HL-60 (cell line): Measurements from ENCODE around the gene VEGFB.

Experiments used
- DNase-seq, 2 experiments: peaks; one replicate each; pipeline ENCODE4 v3.0.0-alpha.2; 2010 to 2020; ENCODE audit warnings: low read depth in 1 of 2, low spot score in 1 of 2
- H3K27ac ChIP-seq: fragments of 250-450 bp; sonication (Bioruptor Pico); replicated peaks from 2 replicates; pipeline ENCODE4 v1.5.1; 2020; ENCODE audit warnings: mild to moderate bottlenecking, moderate library complexity
- H3K27me3 ChIP-seq: fragments of 250-450 bp; sonication (Bioruptor Pico); 2 replicates; pipeline ENCODE4 v1.5.1; 2021; ENCODE audit warnings: mild to moderate bottlenecking, moderate library complexity; ENCODE audit not compliant: insufficient read depth, poor library complexity, severe bottlenecking
- H3K4me3 ChIP-seq: replicated peaks from 2 replicates; pipeline ENCODE4 v1.5.1; 2011; ENCODE audit warnings: mild to moderate bottlenecking, control low read depth, low read length; ENCODE audit not compliant: insufficient read depth
- GABPA ChIP-seq: IDR thresholded peaks from 2 replicates; pipeline ENCODE4 v1.6.1; 2012; ENCODE audit warnings: low read depth
- POLR2AphosphoS5 ChIP-seq: IDR thresholded peaks from 2 replicates; pipeline ENCODE4 v1.6.1; 2012; ENCODE audit warnings: low read depth
- SPI1 ChIP-seq: IDR thresholded peaks from 2 replicates; pipeline ENCODE4 v1.6.1; 2012; ENCODE audit warnings: low read depth, mild to moderate bottlenecking, borderline replicate concordance
- TF ChIP-seq, protein P1 (sequence below): IDR thresholded peaks from 2 replicates; pipeline ENCODE4 v1.6.1; 2012; ENCODE audit warnings: low read depth; ENCODE audit not compliant: insufficient replicate concordance
- TF ChIP-seq, protein P2 (sequence below): IDR thresholded peaks from one replicate; pipeline ENCODE4 v1.5.1; 2011; ENCODE audit warnings: low read length, control low read depth, inconsistent platforms; ENCODE audit not compliant: insufficient read depth

VEGFB gene

DNA sequence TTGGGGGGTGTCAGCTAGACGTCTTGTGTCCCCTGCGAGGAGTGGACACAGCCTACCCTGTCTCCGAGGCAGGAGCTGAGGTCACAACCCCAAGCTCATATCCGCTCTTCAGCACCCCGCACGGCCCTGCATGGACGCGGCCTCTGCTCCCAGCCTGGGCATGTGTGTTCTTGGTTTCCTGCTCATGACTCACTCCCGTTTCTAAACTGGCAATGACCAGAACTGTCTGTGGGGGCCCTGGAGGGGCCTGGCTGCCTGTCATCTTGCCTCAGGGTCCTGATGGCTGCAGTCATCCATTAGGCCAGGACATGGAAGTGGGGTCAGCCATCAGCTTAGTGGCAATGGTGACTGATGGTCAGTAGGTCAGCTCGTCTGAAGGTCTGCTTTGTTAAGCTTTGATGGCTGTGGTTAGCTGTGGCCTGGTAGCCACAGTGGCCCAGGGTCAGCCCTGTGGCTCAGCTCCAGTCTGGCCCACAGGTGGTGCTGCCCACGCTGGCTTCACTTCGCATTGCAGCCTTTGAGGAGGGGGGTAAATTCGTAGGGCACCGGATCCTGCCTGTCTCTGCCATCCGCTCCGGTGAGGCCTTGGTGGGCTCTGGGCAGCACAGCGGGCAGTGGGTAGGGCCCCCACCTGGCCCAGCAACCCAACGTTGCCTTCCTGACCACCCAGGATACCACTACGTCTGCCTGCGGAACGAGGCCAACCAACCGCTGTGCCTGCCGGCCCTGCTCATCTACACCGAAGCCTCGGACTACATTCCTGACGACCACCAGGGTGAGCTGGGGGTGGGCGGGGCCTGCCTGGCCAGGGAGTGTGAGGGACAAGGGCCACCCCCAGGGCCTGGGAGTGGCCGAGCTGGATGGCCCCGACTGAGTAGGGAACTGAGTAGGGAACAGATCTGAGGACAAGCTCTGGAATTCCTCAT, 28.9 kb downstream of the VEGFB start:
- TF ChIP-seq SPI1: no peak
- TF ChIP-seq GABPA: no peak
- TF ChIP-seq, protein P1, sequence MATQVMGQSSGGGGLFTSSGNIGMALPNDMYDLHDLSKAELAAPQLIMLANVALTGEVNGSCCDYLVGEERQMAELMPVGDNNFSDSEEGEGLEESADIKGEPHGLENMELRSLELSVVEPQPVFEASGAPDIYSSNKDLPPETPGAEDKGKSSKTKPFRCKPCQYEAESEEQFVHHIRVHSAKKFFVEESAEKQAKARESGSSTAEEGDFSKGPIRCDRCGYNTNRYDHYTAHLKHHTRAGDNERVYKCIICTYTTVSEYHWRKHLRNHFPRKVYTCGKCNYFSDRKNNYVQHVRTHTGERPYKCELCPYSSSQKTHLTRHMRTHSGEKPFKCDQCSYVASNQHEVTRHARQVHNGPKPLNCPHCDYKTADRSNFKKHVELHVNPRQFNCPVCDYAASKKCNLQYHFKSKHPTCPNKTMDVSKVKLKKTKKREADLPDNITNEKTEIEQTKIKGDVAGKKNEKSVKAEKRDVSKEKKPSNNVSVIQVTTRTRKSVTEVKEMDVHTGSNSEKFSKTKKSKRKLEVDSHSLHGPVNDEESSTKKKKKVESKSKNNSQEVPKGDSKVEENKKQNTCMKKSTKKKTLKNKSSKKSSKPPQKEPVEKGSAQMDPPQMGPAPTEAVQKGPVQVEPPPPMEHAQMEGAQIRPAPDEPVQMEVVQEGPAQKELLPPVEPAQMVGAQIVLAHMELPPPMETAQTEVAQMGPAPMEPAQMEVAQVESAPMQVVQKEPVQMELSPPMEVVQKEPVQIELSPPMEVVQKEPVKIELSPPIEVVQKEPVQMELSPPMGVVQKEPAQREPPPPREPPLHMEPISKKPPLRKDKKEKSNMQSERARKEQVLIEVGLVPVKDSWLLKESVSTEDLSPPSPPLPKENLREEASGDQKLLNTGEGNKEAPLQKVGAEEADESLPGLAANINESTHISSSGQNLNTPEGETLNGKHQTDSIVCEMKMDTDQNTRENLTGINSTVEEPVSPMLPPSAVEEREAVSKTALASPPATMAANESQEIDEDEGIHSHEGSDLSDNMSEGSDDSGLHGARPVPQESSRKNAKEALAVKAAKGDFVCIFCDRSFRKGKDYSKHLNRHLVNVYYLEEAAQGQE: no peak
- TF ChIP-seq, protein P2, sequence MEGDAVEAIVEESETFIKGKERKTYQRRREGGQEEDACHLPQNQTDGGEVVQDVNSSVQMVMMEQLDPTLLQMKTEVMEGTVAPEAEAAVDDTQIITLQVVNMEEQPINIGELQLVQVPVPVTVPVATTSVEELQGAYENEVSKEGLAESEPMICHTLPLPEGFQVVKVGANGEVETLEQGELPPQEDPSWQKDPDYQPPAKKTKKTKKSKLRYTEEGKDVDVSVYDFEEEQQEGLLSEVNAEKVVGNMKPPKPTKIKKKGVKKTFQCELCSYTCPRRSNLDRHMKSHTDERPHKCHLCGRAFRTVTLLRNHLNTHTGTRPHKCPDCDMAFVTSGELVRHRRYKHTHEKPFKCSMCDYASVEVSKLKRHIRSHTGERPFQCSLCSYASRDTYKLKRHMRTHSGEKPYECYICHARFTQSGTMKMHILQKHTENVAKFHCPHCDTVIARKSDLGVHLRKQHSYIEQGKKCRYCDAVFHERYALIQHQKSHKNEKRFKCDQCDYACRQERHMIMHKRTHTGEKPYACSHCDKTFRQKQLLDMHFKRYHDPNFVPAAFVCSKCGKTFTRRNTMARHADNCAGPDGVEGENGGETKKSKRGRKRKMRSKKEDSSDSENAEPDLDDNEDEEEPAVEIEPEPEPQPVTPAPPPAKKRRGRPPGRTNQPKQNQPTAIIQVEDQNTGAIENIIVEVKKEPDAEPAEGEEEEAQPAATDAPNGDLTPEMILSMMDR: no peak
- no peak for TF ChIP-seq POLR2AphosphoS5
- Histone ChIP-seq H3K27ac (no peak overlapping the region), H3K27me3 (no peaks in the 10 kb centered on the region), H3K4me3 (no peak overlapping the region)
- DNase-seq: no peak

DNA sequence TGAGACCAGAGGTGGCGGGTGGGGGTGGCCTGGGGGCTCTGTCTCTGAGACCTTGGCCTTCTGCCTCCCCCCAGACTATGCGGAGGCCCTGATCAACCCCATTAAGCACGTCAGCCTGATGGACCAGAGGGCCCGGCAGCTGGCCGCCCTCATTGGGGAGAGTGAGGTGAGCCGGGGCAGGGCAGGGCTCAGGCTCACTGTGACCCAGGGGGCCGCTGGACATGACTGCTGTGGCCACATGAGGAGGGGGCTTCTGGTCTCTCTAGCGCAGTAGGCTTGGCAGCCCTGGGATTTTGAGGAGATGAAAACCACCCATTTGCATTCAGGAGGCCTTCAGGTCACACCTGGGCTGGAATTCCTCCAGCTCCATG, 29.5 kb downstream of the VEGFB start:
- DNase-seq: no peak
- TF ChIP-seq, protein P2: no peak
- TF ChIP-seq SPI1: no peak
- TF ChIP-seq, protein P1: no peak
- Histone ChIP-seq H3K27ac (no peak overlapping the region), H3K27me3 (no peaks in the 10 kb centered on the region), H3K4me3 (no peak overlapping the region)

GRCh38 chr11:64264371-64264852, 30.0 kb downstream of the VEGFB start:
- TF ChIP-seq POLR2AphosphoS5 (no peak), GABPA (no peak), SPI1 (no peak)
- TF ChIP-seq, protein P1: no peak
- TF ChIP-seq, protein P2: no peak
- Histone ChIP-seq H3K27ac (no peak overlapping the region), H3K27me3 (no peaks in the 10 kb centered on the region), H3K4me3 (no peak overlapping the region)
- no peak for DNase-seq
